GM19193 (cell line): ENCODE results near the gene CTNNA3.

Source experiments
- POLR2A ChIP-seq: IDR thresholded peaks from 4 replicates; pipeline ENCODE4 v1.6.1; 2011; ENCODE audit not compliant: insufficient read depth, insufficient read length; ENCODE audit errors: extremely low read depth

CTNNA3 gene

GRCh38 chr10:66943590-66943989 lies 752.4 kb downstream of the CTNNA3 start:
- TF ChIP-seq POLR2A, result no peak

DNA sequence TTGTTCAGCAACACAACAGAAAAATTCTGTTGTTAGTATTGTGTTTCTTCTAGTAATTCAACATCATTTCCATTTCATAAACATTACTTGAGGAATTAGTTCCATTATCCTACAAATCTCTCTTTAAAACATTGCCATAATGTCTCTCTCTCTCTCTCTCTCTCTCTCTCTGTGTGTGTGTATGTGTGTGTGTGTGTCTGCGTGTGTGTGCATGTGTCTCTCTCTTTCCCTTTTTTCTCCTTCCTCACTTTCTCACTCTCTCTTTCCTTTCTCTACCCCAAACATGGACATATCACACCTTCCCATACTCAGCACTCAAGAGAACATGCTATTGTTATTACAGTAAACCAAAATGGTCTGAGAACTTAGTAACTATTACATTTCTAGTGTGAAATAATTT lies 753.6 kb downstream of the CTNNA3 start:
- no peak for TF ChIP-seq POLR2A

DNA sequence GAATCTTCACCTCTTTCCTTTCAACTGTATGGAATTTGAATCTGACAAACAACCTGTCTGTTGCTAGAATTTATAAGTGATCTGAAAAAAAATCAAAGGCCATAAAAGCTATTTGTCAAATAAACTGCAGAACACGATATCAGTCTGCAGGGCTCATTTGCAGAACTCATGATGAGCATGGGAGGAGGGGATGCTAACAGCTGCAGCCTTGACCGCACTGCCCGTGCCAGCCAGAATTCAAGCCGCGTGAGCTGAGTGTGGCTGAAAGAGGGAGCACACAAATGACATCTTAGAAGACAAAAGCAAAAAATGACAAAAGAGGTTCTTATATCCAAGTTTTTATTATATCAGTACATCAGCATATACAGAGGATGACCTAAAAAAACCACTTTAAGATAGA lies 754.5 kb downstream of the CTNNA3 start:
- TF ChIP-seq POLR2A, result no peak

DNA sequence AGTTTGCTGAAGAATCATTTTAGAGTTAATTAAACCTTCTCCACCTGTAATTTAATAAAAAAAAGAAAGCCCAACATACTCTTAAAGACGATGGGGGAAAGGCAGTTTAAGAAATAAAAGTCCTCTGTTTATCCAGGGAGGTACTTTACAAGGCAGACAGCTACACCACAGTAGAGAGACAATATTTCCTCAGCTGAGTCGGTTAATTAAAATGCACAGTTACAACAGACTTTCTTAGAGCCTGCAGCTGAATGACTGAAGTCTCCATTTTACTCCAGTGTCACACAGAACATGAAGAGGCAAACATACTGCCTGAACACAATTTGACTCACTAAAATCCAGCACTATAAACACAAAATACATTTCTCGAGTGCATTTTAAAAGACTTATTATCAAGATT lies 755.0 kb downstream of the CTNNA3 start:
- no peak for TF ChIP-seq POLR2A

DNA sequence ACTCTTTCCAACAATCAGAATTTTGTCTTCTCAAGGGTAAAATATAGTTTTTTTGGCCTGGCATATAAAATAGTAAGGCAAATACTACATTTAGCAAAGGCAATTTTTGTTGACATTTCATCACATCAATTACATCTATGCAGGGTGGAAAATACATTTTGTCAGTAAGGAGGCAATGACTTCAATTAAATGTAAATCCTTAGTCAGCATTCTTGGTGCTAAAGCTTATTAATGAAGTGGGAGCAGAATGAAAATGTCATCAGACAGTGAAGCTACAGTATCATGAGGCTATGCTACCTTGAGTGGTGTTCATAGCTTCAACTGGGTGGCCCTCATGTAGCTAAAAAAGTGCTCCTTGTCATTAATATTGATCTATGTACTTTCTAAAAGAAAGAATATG lies 761.3 kb downstream of the CTNNA3 start:
- no peak for TF ChIP-seq POLR2A

GRCh38 chr10:66931949-66932343 lies 764.0 kb downstream of the CTNNA3 start:
- TF ChIP-seq POLR2A, result no peak

DNA sequence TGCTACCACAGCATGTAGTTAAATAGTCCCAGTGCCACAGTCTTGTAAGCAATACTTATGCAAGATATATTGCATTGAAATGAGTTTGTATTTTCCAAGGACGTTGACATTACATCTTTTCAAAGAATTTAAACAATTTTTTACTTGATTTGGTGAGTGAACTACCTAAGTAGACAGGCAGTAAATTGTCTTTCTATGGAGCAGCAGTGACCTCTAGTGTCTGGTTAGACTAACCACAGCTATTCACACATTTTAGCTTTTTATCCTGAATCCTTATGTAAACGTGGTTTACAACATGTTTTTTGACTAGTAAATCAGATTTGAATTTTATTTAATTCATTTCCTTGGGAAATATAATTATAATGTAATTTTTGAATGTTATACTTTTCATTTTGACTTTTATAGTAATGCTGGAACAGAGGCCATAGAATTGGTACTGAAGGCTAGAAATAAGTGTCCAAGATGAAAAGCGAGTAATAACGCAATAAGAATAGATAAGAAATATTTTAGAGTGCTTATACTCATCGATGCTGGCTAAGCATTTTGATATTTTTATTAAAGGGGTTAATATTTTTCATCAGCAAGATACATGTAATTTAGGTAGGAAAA lies 764.6 kb downstream of the CTNNA3 start:
- TF ChIP-seq POLR2A, result no peak

DNA sequence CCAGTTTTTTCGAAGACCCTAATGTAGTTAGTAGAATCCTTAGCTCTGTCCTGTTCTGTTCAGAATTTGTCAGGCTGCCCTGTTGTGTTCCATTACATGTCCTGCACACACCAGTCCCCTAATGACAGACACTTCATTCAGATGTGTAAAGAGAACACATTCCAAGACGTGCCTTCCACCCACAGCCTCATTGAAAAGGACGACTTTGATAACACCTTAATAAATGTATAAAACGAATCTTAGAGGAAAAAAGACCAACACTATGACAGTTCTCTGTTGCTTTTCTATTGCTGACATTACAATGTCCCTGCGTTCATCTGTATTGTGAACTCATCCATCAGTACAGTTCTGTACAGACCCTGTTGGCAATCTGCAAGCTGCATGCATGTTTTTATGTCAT lies 766.6 kb downstream of the CTNNA3 start:
- no peak for TF ChIP-seq POLR2A

- TF ChIP-seq POLR2A, result no peak
Observed at GRCh38 chr10:66928776-66929175, 767.2 kb downstream of the CTNNA3 start.

DNA sequence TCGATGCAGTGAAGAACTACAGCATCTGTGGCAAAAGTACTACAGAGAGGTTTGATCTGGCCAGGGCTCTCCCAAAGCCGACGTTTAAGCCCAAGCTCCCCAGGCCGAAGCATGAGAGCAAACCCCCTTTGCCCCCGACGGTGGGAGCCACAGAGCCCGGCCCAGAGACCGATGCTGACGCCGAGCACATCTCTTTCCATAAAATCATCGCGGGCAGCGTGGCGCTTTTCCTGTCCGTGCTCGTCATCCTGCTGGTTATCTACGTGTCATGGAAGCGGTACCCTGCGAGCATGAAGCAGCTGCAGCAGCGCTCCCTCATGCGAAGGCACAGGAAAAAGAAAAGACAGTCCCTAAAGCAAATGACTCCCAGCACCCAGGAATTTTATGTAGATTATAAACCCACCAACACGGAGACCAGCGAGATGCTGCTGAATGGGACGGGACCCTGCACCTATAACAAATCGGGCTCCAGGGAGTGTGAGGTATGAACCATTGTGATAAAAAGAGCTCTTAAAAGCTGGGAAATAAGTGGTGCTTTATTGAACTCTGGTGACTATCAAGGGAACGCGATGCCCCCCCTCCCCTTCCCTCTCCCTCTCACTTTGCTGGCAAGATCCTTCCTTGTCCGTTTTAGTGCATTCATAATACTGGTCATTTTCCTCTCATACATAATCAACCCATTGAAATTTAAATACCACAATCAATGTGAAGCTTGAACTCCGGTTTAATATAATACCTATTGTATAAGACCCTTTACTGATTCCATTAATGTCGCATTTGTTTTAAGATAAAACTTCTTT lies 767.8 kb downstream of the CTNNA3 start:
- no peak for TF ChIP-seq POLR2A

DNA sequence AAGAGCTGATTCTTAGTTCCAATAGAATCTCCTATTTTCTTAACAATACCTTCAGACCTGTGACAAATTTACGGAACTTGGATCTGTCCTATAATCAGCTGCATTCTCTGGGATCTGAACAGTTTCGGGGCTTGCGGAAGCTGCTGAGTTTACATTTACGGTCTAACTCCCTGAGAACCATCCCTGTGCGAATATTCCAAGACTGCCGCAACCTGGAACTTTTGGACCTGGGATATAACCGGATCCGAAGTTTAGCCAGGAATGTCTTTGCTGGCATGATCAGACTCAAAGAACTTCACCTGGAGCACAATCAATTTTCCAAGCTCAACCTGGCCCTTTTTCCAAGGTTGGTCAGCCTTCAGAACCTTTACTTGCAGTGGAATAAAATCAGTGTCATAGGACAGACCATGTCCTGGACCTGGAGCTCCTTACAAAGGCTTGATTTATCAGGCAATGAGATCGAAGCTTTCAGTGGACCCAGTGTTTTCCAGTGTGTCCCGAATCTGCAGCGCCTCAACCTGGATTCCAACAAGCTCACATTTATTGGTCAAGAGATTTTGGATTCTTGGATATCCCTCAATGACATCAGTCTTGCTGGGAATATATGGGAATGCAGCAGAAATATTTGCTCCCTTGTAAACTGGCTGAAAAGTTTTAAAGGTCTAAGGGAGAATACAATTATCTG lies 768.6 kb downstream of the CTNNA3 start:
- TF ChIP-seq POLR2A, result no peak

DNA sequence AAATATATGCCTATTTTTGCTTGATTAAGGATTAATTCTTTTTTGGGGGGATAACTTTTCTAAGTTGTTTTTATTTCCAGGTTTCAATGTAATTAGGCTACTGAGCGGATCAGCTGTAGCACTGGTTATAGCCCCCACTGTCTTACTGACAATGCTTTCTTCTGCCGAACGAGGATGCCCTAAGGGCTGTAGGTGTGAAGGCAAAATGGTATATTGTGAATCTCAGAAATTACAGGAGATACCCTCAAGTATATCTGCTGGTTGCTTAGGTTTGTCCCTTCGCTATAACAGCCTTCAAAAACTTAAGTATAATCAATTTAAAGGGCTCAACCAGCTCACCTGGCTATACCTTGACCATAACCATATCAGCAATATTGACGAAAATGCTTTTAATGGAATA lies 769.2 kb downstream of the CTNNA3 start:
- TF ChIP-seq POLR2A, result no peak

DNA sequence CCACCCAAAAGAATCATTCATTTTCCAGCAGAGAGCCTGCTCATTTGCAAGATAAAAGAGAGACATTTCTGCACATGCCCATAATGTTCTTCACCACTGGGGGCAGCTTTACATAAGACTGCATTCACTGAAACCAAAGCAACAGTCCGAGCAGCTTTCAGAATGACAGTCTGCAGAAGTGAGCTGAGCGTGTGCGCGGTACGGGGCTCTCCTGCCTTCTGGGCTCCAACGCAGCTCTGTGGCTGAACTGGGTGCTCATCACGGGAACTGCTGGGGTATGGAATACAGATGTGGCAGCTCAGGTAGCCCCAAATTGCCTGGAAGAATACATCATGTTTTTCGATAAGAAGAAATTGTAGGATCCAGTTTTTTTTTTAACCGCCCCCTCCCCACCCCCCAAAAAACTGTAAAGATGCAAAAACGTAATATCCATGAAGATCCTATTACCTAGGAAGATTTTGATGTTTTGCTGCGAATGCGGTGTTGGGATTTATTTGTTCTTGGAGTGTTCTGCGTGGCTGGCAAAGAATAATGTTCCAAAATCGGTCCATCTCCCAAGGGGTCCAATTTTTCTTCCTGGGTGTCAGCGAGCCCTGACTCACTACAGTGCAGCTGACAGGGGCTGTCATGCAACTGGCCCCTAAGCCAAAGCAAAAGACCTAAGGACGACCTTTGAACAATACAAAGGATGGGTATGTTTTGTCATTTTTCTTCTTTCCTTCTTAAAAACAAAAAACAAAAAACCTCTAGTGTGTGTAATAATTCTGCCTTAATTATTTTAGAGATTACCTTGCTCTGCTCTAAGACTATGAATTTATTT lies 769.9 kb downstream of the CTNNA3 start, which contains the start of gene LRRTM3:
Gene LRRTM3 (plus strand): TSS at position 141 of the 820 bp plus-strand sequence.
- no peak for TF ChIP-seq POLR2A

GRCh38 chr10:66925373-66925772 lies 770.6 kb downstream of the CTNNA3 start:
- TF ChIP-seq POLR2A, result no peak
